AG09309 (cell line): ENCODE data around the gene FAM107B.

Experiments
- DNase-seq: peaks from one replicate; pipeline ENCODE4 v3.0.0-alpha.2; 2010; ENCODE audit warnings: low read depth
- H3K4me3 ChIP-seq: 2 replicates; pipeline ENCODE4 v1.5.1; 2011; ENCODE audit warnings: mild to moderate bottlenecking, low read depth, low read length, moderate library complexity; ENCODE audit not compliant: control insufficient read depth
- CTCF ChIP-seq: IDR thresholded peaks from 2 replicates; pipeline ENCODE4 v1.5.1; 2011; ENCODE audit warnings: mild to moderate bottlenecking, low read depth, low read length, inconsistent platforms; ENCODE audit not compliant: insufficient read depth, control insufficient read depth; ENCODE audit errors: missing control alignments

Gene FAM107B

DNA sequence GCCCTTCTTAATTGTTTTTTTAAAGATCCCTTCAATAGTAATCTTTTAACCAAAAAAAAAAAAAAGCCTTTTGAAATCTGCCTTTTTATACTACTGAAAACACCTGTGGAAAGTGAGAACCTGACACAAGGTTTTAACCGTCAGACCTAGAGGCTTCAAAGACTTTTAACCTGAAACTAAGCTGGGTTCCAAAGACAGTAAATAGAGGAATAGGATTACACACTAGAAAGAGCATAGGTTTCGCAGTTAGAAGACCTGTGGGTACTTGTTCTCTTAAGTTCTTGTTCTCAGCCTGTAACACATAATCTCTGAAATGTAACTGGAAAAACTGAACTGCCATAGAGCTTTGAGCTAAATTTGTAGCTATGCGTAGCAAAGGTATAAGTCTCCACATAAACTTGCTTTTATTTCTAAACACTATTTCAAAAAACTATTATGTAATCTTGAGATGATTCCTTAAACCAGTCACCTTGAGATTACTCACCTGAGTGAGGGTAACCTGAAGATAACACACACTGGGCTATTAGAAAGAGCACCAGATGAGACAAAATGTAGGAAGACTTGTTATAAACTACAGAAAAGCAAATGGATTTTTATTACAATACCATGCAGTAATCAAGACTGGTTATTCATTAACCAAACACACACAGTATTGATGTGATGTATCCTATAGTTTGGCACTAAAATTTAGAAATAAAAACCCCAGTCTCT is 247.4 kb downstream of the FAM107B start:
- DNase-seq: no peak
- no peak overlapping the region for H3K4me3 ChIP-seq
- no peak for TF ChIP-seq CTCF

DNA sequence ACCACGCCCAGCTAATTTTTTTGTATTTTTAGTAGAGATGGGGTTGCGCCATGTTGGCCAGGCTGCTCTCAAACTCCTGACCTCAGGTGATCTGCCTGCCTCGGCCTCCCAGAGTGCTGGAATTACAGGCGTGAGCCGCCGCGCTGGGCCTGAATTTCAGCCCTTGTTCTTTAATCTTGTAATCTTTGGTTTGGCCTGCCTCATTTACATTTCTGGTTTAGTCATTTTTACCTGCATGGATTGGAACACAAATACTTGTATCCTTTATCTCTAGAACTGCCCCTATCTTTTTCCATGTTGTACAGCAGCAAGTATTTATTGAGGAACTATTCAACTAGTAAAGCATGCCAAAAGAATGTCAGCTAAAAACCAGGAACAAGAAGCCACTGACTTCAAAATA is 248.4 kb downstream of the FAM107B start:
- no peak for TF ChIP-seq CTCF

DNA sequence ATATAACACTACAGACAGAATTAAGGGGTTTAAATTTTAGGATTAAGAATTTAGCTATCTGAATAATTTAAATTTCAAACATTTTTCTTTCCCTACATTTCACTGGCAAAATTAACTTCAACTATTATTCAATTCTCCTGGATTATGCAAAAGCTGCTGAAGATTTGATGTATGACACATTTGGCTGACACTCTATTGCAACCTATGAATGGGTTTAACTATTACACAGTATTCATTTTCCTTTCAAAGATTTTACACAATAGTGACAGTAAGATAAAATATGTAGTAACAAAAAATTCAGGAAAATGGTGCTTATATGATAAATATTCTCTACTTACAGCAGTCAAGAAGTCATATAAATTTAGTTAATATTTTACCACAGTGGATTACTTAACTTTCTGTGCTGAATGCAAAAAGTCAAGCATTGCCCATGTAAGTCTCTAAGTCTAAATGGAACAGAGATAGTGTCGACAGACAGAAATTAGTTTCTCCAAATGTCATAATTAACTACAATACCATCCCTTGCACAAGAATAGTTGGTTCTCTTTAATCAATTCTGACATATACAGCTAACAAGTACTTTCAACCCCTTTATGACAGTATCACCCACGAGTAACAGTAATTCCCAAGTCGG is 249.9 kb downstream of the FAM107B start:
- DNase-seq: no peak
- no peak overlapping the region for H3K4me3 ChIP-seq
- TF ChIP-seq CTCF: no peak

More for the DNA sequence above, 248.4 kb downstream of the FAM107B start:
- DNase-seq: no peak
- no peak overlapping the region for H3K4me3 ChIP-seq

DNA sequence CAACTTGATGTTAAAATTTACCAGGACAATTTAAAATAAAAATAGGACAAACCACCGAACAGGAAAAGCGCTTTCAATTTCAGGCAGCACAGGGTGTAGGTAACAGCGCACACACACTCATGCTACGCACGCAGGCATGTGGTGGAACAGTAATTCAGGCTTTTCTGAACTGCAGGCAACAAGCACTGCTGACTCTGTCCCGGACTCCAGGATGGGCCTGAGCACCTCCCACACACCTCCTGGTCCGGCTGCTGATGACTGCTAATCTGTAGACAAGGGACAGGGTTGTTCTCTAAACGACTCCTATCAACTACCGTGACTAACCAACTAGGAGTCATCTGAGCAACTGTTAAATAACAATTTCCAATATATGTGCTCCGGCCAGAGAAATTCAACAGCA is 251.4 kb downstream of the FAM107B start:
- TF ChIP-seq CTCF: no peak
- no peak for DNase-seq
- no peak overlapping the region for H3K4me3 ChIP-seq

DNA sequence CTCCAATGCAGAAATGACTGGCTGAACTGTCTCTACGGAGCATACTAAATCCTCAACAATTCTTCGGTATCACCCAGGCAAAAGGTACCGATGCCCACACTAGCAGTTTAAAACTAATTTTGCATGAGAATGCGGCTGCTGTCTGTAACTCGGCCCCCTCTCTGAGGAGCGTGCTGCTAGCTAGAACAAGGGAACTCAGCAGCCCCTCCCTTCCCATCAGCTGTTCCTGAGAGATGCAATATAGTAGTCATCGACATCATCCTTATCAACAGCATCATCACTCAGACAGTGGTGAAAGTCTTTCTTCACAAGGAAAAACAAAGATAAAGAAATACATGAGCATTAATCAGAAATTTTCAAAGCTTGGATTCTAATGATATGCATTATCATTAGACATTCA is 254.9 kb downstream of the FAM107B start:
- no peak for DNase-seq
- H3K4me3 ChIP-seq: no peak overlapping the region
- no peak for TF ChIP-seq CTCF

- DNase-seq: no peak
- no peak overlapping the region for H3K4me3 ChIP-seq
- TF ChIP-seq CTCF: no peak
Observed at GRCh38 chr10:14518149-14518548, 256.5 kb downstream of the FAM107B start.
